Nephron (organoid): Measurements from ENCODE around the gene ADARB2.

ENCODE experiments used
- H3K27ac Mint-ChIP-seq, 3 experiments: 2 replicates each; pipeline ENCODE4 v1.8.0; 2020; ENCODE audit warnings: mixed read lengths in 3 of 3, mild to moderate bottlenecking in 2 of 3, moderate library complexity in 1 of 3
- H3K27me3 Mint-ChIP-seq: 2 replicates; pipeline ENCODE4 v1.8.0; 2021; ENCODE audit warnings: low read depth, mild to moderate bottlenecking, moderate library complexity, mixed read lengths
- H3K36me3 Mint-ChIP-seq: 2 replicates; pipeline ENCODE4 v1.8.0; 2020; ENCODE audit warnings: low read depth, mixed read lengths
- H3K4me1 Mint-ChIP-seq: 2 replicates; pipeline ENCODE4 v1.8.0; 2020; ENCODE audit warnings: mixed read lengths
- H3K4me3 Mint-ChIP-seq, 3 experiments: 2 replicates each; pipeline ENCODE4 v1.8.0; 2020; ENCODE audit warnings: mild to moderate bottlenecking in 3 of 3, mixed read lengths in 3 of 3, moderate library complexity in 2 of 3
- H3K9me3 Mint-ChIP-seq: 2 replicates; pipeline ENCODE4 v1.8.0; 2020; ENCODE audit warnings: mixed read lengths
- TF ChIP-seq, protein P1 (sequence below), 3 experiments: fragments of 200-600 bp; sonication (generic); IDR thresholded peaks; one replicate each; pipeline ENCODE4 v1.5.0; 2021; ENCODE audit warnings: antibody characterized with exemption in 3 of 3; ENCODE audit not compliant: unreplicated experiment in 3 of 3

ADARB2 gene

DNA sequence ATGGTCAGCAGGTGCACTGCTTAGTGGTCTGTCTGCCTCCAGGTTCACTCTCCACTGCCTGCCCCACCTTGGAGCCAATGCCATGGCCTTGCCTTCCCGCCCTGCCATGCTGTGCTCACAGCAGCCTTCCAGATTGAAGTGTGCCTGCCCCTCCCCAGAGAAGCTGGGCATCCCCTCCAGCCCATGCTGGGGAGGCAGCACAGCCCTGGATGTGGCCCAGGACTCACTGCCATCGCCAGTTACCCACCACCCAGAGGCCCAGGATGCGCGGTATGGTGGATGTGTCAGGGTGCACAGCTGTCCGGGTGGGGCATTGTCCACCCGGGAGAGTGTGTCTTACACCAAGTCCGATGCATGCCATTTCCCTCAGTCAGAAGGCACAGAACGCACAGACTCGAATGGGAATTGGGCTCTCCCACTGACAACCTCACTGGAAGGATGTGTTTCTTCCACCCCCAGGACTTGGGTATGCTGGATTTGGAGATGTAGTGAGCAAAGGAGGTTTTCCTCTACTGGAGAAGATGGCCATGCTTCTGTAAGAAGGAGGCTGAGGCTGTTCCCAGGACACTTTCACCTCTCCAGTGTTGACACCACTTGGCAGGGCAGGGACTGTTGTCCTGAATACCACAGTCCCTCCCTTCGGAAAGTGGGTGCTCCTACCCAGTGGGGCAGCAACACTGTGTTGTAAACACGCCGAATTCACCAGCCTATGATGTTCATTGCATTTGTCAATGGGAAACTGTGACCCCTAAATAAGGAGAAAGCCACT is 122.0 kb downstream of the ADARB2 start:
- Mint-ChIP-seq H3K36me3 (peaks cover 3% of the 10 kb centered on the region), H3K4me3 (no peak overlapping the region), H3K27ac (no peak overlapping the region), H3K9me3 (peaks cover 6% of the 10 kb centered on the region), H3K4me1 (peaks cover 7% of the 10 kb centered on the region), H3K27me3 (peaks cover 50% of the 10 kb centered on the region)
- TF ChIP-seq, protein P1, sequence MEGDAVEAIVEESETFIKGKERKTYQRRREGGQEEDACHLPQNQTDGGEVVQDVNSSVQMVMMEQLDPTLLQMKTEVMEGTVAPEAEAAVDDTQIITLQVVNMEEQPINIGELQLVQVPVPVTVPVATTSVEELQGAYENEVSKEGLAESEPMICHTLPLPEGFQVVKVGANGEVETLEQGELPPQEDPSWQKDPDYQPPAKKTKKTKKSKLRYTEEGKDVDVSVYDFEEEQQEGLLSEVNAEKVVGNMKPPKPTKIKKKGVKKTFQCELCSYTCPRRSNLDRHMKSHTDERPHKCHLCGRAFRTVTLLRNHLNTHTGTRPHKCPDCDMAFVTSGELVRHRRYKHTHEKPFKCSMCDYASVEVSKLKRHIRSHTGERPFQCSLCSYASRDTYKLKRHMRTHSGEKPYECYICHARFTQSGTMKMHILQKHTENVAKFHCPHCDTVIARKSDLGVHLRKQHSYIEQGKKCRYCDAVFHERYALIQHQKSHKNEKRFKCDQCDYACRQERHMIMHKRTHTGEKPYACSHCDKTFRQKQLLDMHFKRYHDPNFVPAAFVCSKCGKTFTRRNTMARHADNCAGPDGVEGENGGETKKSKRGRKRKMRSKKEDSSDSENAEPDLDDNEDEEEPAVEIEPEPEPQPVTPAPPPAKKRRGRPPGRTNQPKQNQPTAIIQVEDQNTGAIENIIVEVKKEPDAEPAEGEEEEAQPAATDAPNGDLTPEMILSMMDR (IDR thresholded peaks at IDR 0.05; ENCODE audit: unreplicated experiment in 3 of 3), result no peak

DNA sequence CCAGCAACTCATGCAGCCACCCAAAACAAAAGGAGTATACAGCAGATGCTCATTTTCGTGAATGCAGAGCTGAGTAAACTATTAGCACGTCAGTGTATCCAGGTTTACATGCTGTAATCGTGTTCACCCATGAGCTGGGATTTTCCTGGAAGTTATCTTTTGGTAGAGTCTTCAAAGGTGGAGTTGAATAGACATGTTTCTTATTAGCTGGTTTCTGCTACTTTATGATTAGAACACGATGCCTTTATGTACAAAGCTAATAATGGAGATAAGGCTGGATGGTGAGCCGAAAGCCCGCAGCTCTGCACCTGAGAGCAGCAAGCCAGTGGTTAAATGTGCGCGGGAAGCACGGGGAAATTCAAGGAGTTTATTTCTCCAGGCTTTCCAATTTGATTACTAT is 123.8 kb downstream of the ADARB2 start:
- Mint-ChIP-seq H3K4me1 (peaks cover 14% of the 10 kb centered on the region), H3K27ac (no peak overlapping the region), H3K27me3 (peaks cover 68% of the 10 kb centered on the region), H3K9me3 (peaks cover 3% of the 10 kb centered on the region), H3K36me3 (no peaks in the 10 kb centered on the region), H3K4me3 (no peak overlapping the region)
- TF ChIP-seq, protein P1 (IDR thresholded peaks at IDR 0.05; ENCODE audit: unreplicated experiment in 3 of 3), result no peak

DNA sequence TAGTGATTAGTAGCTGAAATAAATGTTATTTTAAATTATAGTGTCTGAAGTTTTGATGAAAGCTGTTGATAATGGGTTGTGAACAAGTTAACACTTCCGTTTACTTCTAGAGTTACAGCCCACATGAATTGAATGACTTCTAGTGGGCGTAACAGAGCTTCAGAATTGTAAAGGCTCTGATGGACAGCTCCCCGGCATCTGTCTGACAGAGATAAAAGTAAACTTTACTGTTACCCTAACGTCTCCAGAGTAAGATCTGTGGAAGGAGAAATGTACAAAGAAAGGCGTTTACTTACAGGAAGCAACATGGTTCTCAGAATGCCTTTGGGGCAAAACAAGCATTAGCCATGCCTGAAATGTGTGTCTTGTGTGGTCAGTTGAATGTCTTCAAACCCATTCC is 124.4 kb downstream of the ADARB2 start:
- Mint-ChIP-seq H3K4me3 (no peak overlapping the region), H3K9me3 (peaks cover 1% of the 10 kb centered on the region), H3K4me1 (peaks cover 20% of the 10 kb centered on the region), H3K27ac (no peak overlapping the region), H3K36me3 (no peaks in the 10 kb centered on the region), H3K27me3 (peaks cover 72% of the 10 kb centered on the region)
- TF ChIP-seq, protein P1 (IDR thresholded peaks at IDR 0.05; ENCODE audit: unreplicated experiment in 3 of 3), result no peak

DNA sequence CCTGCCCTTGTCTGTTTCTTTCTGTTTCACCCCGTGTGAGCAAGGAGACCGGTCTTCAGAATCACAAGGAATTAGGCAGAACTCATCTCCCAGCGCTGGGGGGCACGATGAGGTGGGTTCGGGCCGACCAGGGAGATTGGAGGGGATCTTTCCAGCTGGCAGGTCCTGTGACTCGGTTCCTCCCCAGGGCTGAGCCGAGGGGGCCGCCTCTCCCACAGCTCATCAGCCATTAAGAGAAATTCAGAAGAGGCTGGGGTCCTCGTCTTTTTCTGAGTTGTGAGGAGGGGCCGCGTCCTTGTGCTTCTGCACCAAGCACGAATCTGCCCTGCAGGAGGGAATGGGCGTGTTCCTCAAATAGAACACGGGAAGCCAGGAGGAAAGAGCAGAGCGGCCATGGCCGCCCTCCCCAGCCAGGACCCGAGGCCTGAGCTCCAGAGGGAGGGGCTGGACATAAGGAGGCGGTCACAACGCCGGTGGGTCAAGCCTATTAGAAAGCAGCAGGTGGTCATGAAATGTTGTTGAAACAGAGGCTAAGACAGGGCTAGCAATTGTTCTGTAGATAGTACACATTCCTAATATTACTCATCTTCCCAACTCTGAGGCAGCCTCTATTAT is 125.3 kb downstream of the ADARB2 start:
- H3K4me3 Mint-ChIP-seq, result no peak overlapping the region
- H3K27me3 Mint-ChIP-seq, result peaks cover 72% of the 10 kb centered on the region
- no peaks in the 10 kb centered on the region for H3K36me3 Mint-ChIP-seq
- TF ChIP-seq, protein P1 (IDR thresholded peaks at IDR 0.05; ENCODE audit: unreplicated experiment in 3 of 3), result no peak
- H3K4me1 Mint-ChIP-seq, result peaks cover 21% of the 10 kb centered on the region
- H3K9me3 Mint-ChIP-seq, result no peaks in the 10 kb centered on the region
- H3K27ac Mint-ChIP-seq, result no peak overlapping the region

DNA sequence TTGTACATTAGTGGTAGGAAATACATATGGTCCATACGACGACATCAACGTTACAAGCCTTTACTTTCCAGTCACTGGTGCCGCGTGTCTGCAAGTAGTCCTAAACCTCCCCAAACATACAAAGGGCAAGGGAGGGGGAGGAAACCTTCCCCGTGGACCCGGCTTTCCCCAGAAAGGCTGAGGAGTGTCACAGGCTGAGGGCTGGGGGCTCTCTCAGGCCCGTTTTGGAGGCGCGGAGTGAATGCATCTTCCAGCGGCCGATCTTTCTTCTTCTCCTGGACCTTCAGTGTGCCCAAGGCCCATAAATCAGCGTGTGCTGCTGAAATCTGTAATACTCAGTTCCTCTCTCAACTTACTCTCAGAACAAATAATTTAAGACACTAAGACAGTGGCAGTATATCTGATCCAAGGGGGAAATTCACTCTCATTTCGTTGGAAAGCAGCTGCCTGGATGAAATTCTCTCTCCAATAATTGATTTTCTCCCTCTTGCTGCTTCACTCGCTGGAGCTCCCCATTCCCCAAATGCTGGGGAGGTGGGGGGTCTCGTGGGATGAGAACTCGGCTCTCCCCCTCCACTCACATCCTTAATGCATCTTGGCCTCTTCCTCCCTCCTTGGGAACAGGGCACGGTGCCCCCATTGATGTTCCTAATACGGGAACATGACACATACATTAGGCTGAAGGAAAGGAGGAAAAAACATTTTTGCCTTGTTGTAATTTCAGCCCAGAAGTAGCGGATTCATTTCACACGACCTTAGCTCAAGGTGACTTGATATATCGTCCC is 126.1 kb downstream of the ADARB2 start:
- no peaks in the 10 kb centered on the region for H3K9me3 Mint-ChIP-seq
- TF ChIP-seq, protein P1 (IDR thresholded peaks at IDR 0.05; ENCODE audit: unreplicated experiment in 3 of 3), result no peak
- H3K36me3 Mint-ChIP-seq, result no peaks in the 10 kb centered on the region
- H3K27ac Mint-ChIP-seq, result no peak overlapping the region
- H3K4me3 Mint-ChIP-seq, result no peak overlapping the region
- peaks cover 75% of the 10 kb centered on the region for H3K27me3 Mint-ChIP-seq
- H3K4me1 Mint-ChIP-seq, result peaks cover 21% of the 10 kb centered on the region
